Measurements from ENCODE around the gene VEGFC.

VEGFC gene

GRCh38 chr4:176792326-176793059, at the start of gene VEGFC:
VEGFC (minus strand) TSS chr4:176792922; CDS start chr4:176792311, 611 bp downstream.
- DNase-seq (ENCODE audit: low spot score) (peak; percentile 51), FAIRE-seq (no peak)

- FAIRE-seq: peak; percentile 73
- DNase-seq (ENCODE audit: low spot score): peak; percentile 57
Measured at GRCh38 chr4:176841711-176842112, 49.0 kb upstream of the VEGFC start.

GRCh38 chr4:176840166-176840565, 47.4 kb upstream of the VEGFC start:
- DNase-seq (ENCODE audit: low spot score): peak; percentile 84
- peak; percentile 89 for FAIRE-seq

GRCh38 chr4:176839656-176840055, 46.9 kb upstream of the VEGFC start:
- no peak for DNase-seq (ENCODE audit: low spot score)

GRCh38 chr4:176838601-176839433, 46.1 kb upstream of the VEGFC start:
- DNase-seq (ENCODE audit: low spot score): peak; percentile 84
- FAIRE-seq: peak; percentile 83

More at GRCh38 chr4:176839656-176840055, 46.9 kb upstream of the VEGFC start:
- no peak for FAIRE-seq

GRCh38 chr4:176837169-176837895, 44.6 kb upstream of the VEGFC start:
- DNase-seq (ENCODE audit: low spot score) (no peak), FAIRE-seq (no peak)

- DNase-seq (ENCODE audit: low spot score): no peak
- FAIRE-seq: no peak
Measured at GRCh38 chr4:176834531-176834930, 41.8 kb upstream of the VEGFC start.

GRCh38 chr4:176833400-176834175, 40.9 kb upstream of the VEGFC start:
- FAIRE-seq: no peak

GRCh38 chr4:176830971-176831370, 38.2 kb upstream of the VEGFC start:
- FAIRE-seq (no peak), DNase-seq (ENCODE audit: low spot score) (no peak)

More at GRCh38 chr4:176833400-176834175, 40.9 kb upstream of the VEGFC start:
- DNase-seq (ENCODE audit: low spot score): no peak

- FAIRE-seq (no peak), DNase-seq (ENCODE audit: low spot score) (no peak)
Measured at GRCh38 chr4:176825586-176825985, 32.9 kb upstream of the VEGFC start.

- no peak for FAIRE-seq
- DNase-seq (ENCODE audit: low spot score): no peak
Measured at GRCh38 chr4:176824645-176825366, 32.1 kb upstream of the VEGFC start.

- FAIRE-seq: no peak
- no peak for DNase-seq (ENCODE audit: low spot score)
Measured at GRCh38 chr4:176818531-176818930, 25.8 kb upstream of the VEGFC start.

- DNase-seq (ENCODE audit: low spot score): no peak
Measured at GRCh38 chr4:176817204-176817603, 24.5 kb upstream of the VEGFC start.

GRCh38 chr4:176814770-176815169, 22.0 kb upstream of the VEGFC start:
- DNase-seq (ENCODE audit: low spot score) (peak; percentile 34), FAIRE-seq (no peak)

More at GRCh38 chr4:176817204-176817603, 24.5 kb upstream of the VEGFC start:
- FAIRE-seq: no peak

GRCh38 chr4:176810481-176811249, 17.9 kb upstream of the VEGFC start:
- no peak for DNase-seq (ENCODE audit: low spot score)
- FAIRE-seq: no peak

GRCh38 chr4:176806778-176807375, 14.2 kb upstream of the VEGFC start:
- no peak for FAIRE-seq
- DNase-seq (ENCODE audit: low spot score): no peak

- DNase-seq (ENCODE audit: low spot score): no peak
- FAIRE-seq: no peak
Measured at GRCh38 chr4:176805155-176805554, 12.4 kb upstream of the VEGFC start.

- DNase-seq (ENCODE audit: low spot score) (no peak), FAIRE-seq (no peak)
Measured at GRCh38 chr4:176800891-176801534, 8.3 kb upstream of the VEGFC start.

GRCh38 chr4:176799653-176800052, 6.9 kb upstream of the VEGFC start:
- no peak for DNase-seq (ENCODE audit: low spot score)
- FAIRE-seq: no peak

Measured in RCC 7860 (cell line).